Measurements from ENCODE around the gene BTN1A1. TPM values are rescaled to one million over a fixed set of nuclear protein-coding genes. Genes with fewer than 3 reads are reported as not detected.
A peak's percentile ranks its signal among the peaks of the same experiment; 100 is the strongest.

The BTN1A1 gene
- total RNA-seq, 1 experiment from 2014 or later: 0.15 TPM

DNA sequence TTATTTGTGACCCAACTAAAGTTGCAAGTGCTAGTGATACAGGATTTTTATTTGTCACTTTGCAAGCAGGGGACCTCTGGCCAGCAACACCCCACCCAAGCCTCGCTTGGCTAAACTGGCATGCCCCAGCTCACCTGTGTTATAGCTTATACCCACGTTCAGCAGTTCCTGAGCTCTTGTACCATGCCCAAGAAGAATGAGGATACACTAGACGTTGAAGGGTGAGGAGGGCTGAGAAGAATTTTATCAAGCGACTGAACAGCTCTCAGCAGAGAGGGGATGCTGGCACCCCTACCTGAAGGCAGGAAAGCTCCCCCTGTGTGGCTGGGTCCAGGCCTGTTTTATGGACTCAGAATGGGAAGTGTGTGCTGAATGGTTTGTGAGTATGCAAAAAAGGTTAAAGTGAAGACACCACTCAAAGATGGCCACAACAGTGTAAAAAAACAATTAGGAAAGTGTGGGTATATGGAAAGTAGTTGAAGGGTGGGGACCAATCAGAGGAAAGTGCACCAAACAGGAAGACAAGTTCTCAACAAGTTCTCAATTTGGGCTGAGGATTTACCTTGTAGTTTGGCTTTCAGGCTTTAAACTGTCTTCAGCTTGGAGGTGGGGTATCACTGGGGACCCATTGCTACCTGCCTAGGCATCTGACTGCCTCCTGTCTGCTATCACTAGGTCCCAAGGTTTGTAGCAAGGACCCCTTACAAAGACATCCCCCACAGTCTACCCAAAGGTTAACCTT, 27.4 kb upstream of the BTN1A1 start (continued):
- TF ChIP-seq E2F1 (CRISPR knock-in tag; IDR thresholded peaks at IDR 0.05): no peak
- TF ChIP-seq, protein P1, sequence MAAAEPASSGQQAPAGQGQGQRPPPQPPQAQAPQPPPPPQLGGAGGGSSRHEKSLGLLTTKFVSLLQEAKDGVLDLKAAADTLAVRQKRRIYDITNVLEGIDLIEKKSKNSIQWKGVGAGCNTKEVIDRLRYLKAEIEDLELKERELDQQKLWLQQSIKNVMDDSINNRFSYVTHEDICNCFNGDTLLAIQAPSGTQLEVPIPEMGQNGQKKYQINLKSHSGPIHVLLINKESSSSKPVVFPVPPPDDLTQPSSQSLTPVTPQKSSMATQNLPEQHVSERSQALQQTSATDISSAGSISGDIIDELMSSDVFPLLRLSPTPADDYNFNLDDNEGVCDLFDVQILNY (CRISPR knock-in tag; IDR thresholded peaks at IDR 0.05): no peak
- TF ChIP-seq, protein P2, sequence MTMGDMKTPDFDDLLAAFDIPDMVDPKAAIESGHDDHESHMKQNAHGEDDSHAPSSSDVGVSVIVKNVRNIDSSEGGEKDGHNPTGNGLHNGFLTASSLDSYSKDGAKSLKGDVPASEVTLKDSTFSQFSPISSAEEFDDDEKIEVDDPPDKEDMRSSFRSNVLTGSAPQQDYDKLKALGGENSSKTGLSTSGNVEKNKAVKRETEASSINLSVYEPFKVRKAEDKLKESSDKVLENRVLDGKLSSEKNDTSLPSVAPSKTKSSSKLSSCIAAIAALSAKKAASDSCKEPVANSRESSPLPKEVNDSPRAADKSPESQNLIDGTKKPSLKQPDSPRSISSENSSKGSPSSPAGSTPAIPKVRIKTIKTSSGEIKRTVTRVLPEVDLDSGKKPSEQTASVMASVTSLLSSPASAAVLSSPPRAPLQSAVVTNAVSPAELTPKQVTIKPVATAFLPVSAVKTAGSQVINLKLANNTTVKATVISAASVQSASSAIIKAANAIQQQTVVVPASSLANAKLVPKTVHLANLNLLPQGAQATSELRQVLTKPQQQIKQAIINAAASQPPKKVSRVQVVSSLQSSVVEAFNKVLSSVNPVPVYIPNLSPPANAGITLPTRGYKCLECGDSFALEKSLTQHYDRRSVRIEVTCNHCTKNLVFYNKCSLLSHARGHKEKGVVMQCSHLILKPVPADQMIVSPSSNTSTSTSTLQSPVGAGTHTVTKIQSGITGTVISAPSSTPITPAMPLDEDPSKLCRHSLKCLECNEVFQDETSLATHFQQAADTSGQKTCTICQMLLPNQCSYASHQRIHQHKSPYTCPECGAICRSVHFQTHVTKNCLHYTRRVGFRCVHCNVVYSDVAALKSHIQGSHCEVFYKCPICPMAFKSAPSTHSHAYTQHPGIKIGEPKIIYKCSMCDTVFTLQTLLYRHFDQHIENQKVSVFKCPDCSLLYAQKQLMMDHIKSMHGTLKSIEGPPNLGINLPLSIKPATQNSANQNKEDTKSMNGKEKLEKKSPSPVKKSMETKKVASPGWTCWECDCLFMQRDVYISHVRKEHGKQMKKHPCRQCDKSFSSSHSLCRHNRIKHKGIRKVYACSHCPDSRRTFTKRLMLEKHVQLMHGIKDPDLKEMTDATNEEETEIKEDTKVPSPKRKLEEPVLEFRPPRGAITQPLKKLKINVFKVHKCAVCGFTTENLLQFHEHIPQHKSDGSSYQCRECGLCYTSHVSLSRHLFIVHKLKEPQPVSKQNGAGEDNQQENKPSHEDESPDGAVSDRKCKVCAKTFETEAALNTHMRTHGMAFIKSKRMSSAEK (CRISPR knock-in tag; IDR thresholded peaks at IDR 0.05; ENCODE audit: borderline replicate concordance): no peak

- ChIA-PET CTCF (interaction anchor here (1.3 to 1.4 kb wide), 2 partner anchors 122 to 132 kb away, joined by 4 to 10 read pairs; no protein-coding TSS in a partner anchor), POLR2A (interaction anchor here (1.2 to 1.7 kb wide), 2 partner anchors 60 to 64 kb away, joined by 3 to 6 read pairs; partner anchors contain the start of gene HMGN4)
- Mint-ChIP-seq H3K27ac (peak overlapping the region; percentile 98), H3K4me3 (peak overlapping the region; percentile 59), H3K36me3 (peaks cover 19% of the 10 kb centered on the region), H3K27me3 (ENCODE audit: low read depth) (no peaks in the 10 kb centered on the region), H3K9me3 (peaks cover 22% of the 10 kb centered on the region), H3K4me1 (peaks cover 33% of the 10 kb centered on the region)
- TF ChIP-seq RELA (CRISPR knock-in tag; IDR thresholded peaks at IDR 0.05; ENCODE audit: borderline replicate concordance): no peak
- ATAC-seq: no peak
- DNase-seq (ENCODE audit: low spot score): no peak
Observed at GRCh38 chr6:26473429-26473757, 26.7 kb upstream of the BTN1A1 start.

DNA sequence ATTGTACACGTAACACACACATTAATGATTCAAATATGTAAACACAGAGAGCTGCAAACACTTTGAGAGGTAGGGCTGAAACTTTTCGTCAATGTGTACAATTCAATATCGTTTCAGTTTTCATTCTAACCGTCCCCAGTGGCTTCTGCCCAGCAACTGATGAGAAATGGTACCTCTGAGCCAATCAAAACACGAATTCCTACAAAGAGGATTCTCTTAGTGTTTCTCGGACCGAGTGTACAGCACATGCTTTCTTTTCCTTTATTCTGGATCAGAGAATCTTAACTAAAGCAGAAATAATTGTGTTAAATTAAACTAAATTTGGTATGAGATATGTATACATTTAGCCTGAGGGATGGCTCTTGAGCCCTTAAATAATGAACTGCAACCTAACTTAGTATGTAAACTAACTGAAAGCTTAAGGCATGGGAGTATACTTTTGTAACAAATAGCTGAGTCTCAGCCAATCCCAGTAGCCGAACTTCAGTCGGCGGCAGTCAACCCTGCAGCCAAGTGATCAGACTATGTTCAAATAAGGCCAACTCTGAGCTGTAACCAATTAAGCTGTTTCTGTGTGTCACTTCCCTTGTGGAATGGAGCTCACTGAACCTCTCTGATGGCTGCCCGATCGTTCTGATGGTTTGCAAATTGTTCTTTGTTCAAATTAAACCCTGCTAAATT, 26.2 kb upstream of the BTN1A1 start:
- POLR2A ChIA-PET: interaction anchor here (1.2 to 1.7 kb wide), 3 partner anchors 11 to 64 kb away, joined by 3 to 6 read pairs (median 4); partner anchors contain the start of gene HMGN4
- H3K4me3 Mint-ChIP-seq: peak overlapping the region; percentile 59
- H3K4me1 Mint-ChIP-seq: peaks cover 33% of the 10 kb centered on the region
- peaks cover 22% of the 10 kb centered on the region for H3K9me3 Mint-ChIP-seq
- no peaks in the 10 kb centered on the region for H3K27me3 Mint-ChIP-seq (ENCODE audit: low read depth)
- no peak for TF ChIP-seq ATF2 (CRISPR knock-in tag; IDR thresholded peaks at IDR 0.05; ENCODE audit: borderline replicate concordance, low read depth)
- TF ChIP-seq NFYB (CRISPR knock-in tag; conservative IDR thresholded peaks at IDR 0.05; ENCODE audit: low read depth): peak; percentile 25; the same call in 1 of the 2 replicates
- peak overlapping the region; percentile 98 for H3K27ac Mint-ChIP-seq
- ATAC-seq (peak; percentile 90), DNase-seq (ENCODE audit: low spot score) (peak; percentile 33)
- peaks cover 14% of the 10 kb centered on the region for H3K36me3 Mint-ChIP-seq
- CTCF ChIA-PET: interaction anchor here (0.7 to 1.4 kb wide), 5 partner anchors 26 to 255 kb away, joined by 3 to 10 read pairs (median 4); partner anchors contain the start of gene BTN1A1

- ChIA-PET POLR2A (interaction anchor here (1.2 to 1.7 kb wide), 3 partner anchors 12 to 63 kb away, joined by 3 to 6 read pairs (median 4); partner anchors contain the start of gene HMGN4), CTCF (interaction anchor here (0.7 to 1.4 kb wide), 5 partner anchors 26 to 256 kb away, joined by 3 to 10 read pairs (median 4); partner anchors contain the start of gene BTN1A1)
- H3K4me1 Mint-ChIP-seq: peaks cover 33% of the 10 kb centered on the region
- H3K9me3 Mint-ChIP-seq: peaks cover 22% of the 10 kb centered on the region
- DNase-seq (ENCODE audit: low spot score) (no peak), ATAC-seq (no peak)
- H3K4me3 Mint-ChIP-seq: peak overlapping the region; percentile 59
- H3K36me3 Mint-ChIP-seq: peaks cover 11% of the 10 kb centered on the region
- H3K27me3 Mint-ChIP-seq (ENCODE audit: low read depth): no peaks in the 10 kb centered on the region
- peak overlapping the region; percentile 98 for H3K27ac Mint-ChIP-seq
- TF ChIP-seq TCF7 (CRISPR knock-in tag; IDR thresholded peaks at IDR 0.05; ENCODE audit: low read depth) (no peak), NR3C1 (CRISPR knock-in tag; conservative IDR thresholded peaks at IDR 0.05; ENCODE audit: low read depth) (no peak), ZNF425 (CRISPR knock-in tag; conservative IDR thresholded peaks at IDR 0.05) (no peak), ETV6 (CRISPR knock-in tag; IDR thresholded peaks at IDR 0.05) (no peak)
- TF ChIP-seq, protein P3, sequence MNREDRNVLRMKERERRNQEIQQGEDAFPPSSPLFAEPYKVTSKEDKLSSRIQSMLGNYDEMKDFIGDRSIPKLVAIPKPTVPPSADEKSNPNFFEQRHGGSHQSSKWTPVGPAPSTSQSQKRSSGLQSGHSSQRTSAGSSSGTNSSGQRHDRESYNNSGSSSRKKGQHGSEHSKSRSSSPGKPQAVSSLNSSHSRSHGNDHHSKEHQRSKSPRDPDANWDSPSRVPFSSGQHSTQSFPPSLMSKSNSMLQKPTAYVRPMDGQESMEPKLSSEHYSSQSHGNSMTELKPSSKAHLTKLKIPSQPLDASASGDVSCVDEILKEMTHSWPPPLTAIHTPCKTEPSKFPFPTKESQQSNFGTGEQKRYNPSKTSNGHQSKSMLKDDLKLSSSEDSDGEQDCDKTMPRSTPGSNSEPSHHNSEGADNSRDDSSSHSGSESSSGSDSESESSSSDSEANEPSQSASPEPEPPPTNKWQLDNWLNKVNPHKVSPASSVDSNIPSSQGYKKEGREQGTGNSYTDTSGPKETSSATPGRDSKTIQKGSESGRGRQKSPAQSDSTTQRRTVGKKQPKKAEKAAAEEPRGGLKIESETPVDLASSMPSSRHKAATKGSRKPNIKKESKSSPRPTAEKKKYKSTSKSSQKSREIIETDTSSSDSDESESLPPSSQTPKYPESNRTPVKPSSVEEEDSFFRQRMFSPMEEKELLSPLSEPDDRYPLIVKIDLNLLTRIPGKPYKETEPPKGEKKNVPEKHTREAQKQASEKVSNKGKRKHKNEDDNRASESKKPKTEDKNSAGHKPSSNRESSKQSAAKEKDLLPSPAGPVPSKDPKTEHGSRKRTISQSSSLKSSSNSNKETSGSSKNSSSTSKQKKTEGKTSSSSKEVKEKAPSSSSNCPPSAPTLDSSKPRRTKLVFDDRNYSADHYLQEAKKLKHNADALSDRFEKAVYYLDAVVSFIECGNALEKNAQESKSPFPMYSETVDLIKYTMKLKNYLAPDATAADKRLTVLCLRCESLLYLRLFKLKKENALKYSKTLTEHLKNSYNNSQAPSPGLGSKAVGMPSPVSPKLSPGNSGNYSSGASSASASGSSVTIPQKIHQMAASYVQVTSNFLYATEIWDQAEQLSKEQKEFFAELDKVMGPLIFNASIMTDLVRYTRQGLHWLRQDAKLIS (CRISPR knock-in tag; IDR thresholded peaks at IDR 0.05; ENCODE audit: borderline replicate concordance): no peak
Observed at GRCh38 chr6:26474439-26474881, 25.6 kb upstream of the BTN1A1 start.

Data from WTC11 (cell line).